NOMO-1 treated with dmso at 0.1 percent for 144 hours (cell line): ENCODE results near the gene PRAMEF2.
"Not testable (repeated sequence)": the region's sequence is repeated elsewhere in the genome, so short reads cannot be mapped to it uniquely, and the experiment has no call there.

Source experiments
- DNase-seq: peaks from one replicate; lab custom pipeline; 2025; ENCODE audit not compliant: unreplicated experiment; lab: John Stamatoyannopoulos, UW

The PRAMEF2 gene

GRCh38 chr1:12856786-12857185 lies at the start of gene PRAMEF2:
Gene PRAMEF2, plus strand, starts transcription at chr1:12857086. Its CDS starts 1,924 bp downstream, at chr1:12859010.
- not testable (repeated sequence) for DNase-seq

- DNase-seq: no peak
Measured at GRCh38 chr1:12809933-12810332, 47.0 kb upstream of the PRAMEF2 start.

- no peak for DNase-seq
Measured at GRCh38 chr1:12810691-12811408, 46.0 kb upstream of the PRAMEF2 start.

GRCh38 chr1:12811409-12811784 lies 45.5 kb upstream of the PRAMEF2 start:
- DNase-seq: no peak

GRCh38 chr1:12819061-12819460 lies 37.8 kb upstream of the PRAMEF2 start:
- not testable (repeated sequence) for DNase-seq

- not testable (repeated sequence) for DNase-seq
Measured at GRCh38 chr1:12831310-12831709, 25.6 kb upstream of the PRAMEF2 start, which contains the start of gene PRAMEF11. Gene PRAMEF11, minus strand, starts transcription at chr1:12831410. Its CDS starts 2,621 bp downstream, at chr1:12828789.

- not testable (repeated sequence) for DNase-seq
Measured at GRCh38 chr1:12833251-12833650, 23.6 kb upstream of the PRAMEF2 start.

GRCh38 chr1:12848620-12849019 lies 8.3 kb upstream of the PRAMEF2 start, which contains the start of gene HNRNPCL1:
Gene HNRNPCL1, minus strand, starts transcription at chr1:12848720. Its CDS starts 431 bp downstream, at chr1:12848289.
- not testable (repeated sequence) for DNase-seq

- DNase-seq: no peak
Measured at GRCh38 chr1:12851779-12852178, 5.1 kb upstream of the PRAMEF2 start.

GRCh38 chr1:12863131-12863880 lies 6.4 kb downstream of the PRAMEF2 start:
- not testable (repeated sequence) for DNase-seq

GRCh38 chr1:12878453-12878852 lies 21.6 kb downstream of the PRAMEF2 start:
- DNase-seq: not testable (repeated sequence)

GRCh38 chr1:12886101-12886500 lies 29.2 kb downstream of the PRAMEF2 start, which contains the start of gene PRAMEF4:
Gene PRAMEF4, minus strand, starts transcription at chr1:12886201. Its CDS starts 2,807 bp downstream, at chr1:12883394.
- not testable (repeated sequence) for DNase-seq

GRCh38 chr1:12898170-12898569 lies 41.3 kb downstream of the PRAMEF2 start, which contains the start of gene PRAMEF10:
Gene PRAMEF10, minus strand, starts transcription at chr1:12898270. Its CDS starts 2,423 bp downstream, at chr1:12895847.
- DNase-seq: not testable (repeated sequence)

GRCh38 chr1:12899186-12899585 lies 42.3 kb downstream of the PRAMEF2 start:
- not testable (repeated sequence) for DNase-seq

- DNase-seq: not testable (repeated sequence)
Measured at GRCh38 chr1:12903793-12904572, 47.1 kb downstream of the PRAMEF2 start.
